ENCODE data around the gene CCDC187.

The CCDC187 gene

DNA sequence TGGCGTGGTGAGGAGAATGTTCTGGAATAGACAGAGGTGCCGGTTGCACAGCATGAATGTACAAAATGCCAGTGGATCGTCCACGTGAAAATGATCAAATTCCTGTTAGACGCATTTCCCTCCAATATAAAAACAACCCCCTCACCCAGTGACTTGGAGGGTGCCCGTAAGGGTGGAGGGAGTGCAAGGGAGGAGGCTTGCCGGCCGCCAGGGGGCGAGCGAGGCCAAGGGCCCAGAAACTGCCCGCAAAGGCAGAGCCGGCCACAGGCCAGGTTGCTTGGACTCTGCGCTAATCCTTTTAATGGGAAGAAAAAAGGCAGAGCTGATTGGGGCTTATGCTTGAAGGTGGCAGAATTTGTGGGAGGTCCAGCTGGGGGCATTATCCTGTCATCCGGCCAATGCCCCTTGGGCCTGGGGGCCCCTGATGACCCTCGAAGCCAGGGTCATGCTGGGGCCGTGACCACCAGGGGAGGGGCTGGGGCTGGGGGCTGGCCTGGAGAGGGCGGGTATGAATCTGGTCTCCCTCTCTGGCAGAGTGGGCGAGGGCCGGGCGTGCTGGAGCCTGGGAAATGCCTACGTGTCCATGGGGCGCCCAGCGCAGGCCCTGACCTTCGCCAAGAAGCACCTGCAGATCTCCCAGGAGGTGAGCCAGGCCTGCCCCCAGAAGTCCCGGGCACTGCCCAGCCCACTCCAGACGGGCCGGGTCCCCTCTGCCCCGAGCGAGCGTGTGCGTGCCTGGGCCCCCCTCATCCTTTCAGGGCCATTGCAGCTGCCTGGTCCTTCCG is 35.5 kb upstream of the CCDC187 start:
- DNase-seq, result no peak

- DNase-seq, result no peak
Measured at GRCh38 chr9:136338511-136338910, 34.6 kb upstream of the CCDC187 start.

GRCh38 chr9:136337416-136338395 is 33.8 kb upstream of the CCDC187 start:
- DNase-seq, result no peak

DNA sequence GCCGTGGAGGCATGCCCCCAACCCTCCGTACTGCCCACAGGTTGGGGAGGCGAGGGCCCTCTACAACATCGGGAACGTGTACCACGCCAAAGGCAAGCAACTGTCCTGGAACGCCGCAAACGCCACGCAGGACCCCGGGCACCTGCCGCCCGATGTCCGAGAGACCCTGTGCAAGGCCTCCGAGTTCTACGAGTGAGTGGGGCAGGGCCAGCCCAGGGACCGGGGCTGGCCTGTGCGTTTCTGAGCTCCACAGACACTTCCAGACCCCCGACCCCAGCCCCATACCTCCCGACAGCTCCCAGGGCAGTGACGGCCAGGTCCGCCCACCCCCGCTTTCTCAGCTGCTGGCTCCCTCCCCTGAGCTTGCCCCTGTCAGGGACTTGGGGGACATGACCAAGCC is 33.0 kb upstream of the CCDC187 start:
- DNase-seq, result no peak

DNA sequence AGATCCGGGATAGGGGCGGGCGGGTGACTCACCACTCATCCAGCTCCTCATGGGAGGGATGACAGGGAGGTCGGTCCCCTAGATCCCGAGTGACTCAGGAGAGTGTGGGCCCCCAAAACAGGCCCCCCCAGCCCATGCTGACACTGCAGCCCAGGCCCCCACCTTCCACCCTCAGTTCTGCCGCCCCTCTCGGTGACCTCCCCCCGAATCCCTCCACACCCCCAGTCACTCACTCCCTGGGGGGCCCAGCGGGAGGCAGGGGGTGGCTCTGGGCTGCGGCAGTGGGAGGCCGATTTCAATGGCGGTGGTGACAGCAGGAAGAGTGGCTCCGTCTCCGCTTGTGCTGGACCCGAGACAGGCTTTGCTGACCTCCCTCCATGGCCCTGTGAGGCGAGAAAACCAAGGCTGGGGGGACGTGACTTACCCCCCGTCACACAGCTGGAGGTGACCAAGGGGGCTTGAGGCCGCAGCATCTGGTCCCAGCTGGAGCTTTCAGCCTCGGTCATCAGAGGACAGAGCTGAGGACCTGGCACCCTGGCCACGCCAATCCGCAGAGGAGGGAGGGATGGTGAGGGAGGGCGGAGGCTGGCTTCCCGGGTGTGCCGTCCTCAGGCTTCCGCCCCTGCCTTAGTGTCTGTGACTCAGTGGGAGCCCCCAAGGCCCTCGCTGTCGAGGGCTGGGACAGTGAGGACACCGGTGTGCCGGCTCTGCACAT is 32.4 kb upstream of the CCDC187 start:
- no peak for DNase-seq

- DNase-seq, result no peak
Measured at GRCh38 chr9:136335296-136336155, 31.6 kb upstream of the CCDC187 start.

- no peak for DNase-seq
Measured at GRCh38 chr9:136334541-136334940, 30.6 kb upstream of the CCDC187 start.

- no peak for DNase-seq
Measured at GRCh38 chr9:136333486-136333885, 29.6 kb upstream of the CCDC187 start.

DNA sequence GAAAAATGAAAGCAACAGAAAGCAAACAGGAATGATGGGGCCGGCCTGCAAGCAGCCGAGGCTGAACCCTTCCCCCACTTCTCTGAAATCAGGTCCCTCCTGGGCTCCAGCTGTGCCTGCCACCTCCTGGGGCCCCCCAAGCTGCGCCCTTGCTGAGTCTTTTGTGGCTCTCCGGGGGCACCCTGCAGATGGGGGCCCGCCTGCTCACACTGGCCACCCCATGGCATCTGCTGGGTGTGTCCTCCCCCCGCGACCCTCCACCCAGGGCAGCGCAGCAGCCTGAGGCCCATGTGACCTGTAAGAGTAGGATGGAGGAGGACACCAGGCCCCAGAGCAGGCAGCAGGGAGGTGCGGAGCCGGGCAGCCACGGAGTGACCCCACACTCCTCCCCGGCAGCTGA is 29.2 kb upstream of the CCDC187 start:
- DNase-seq, result no peak

DNA sequence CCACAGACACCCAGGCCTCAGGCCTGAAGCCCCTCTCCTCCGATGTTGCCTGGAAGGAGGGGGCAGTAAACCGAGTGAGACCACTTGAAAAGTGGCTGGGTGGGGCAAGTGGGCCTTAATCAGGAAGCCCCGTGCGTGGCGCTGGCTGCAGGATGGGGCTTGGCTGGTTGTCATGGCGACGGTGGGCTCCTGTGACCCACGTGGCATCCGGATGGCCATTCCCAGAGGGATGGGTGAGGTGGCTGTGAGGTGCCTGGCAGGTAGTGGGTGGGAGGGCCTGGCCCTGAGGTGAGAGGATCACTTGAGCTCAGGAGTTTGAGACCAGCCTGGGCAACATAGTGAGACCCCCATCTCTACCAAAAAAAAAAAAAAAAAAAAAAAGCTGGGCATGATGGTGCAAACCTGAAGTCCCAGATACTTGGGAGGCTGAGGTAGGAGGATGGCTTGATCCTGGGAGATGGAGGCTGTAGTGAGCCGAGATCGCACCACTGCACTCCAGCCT is 28.6 kb upstream of the CCDC187 start:
- no peak for DNase-seq

GRCh38 chr9:136331556-136332481 is 27.9 kb upstream of the CCDC187 start:
- no peak for DNase-seq

DNA sequence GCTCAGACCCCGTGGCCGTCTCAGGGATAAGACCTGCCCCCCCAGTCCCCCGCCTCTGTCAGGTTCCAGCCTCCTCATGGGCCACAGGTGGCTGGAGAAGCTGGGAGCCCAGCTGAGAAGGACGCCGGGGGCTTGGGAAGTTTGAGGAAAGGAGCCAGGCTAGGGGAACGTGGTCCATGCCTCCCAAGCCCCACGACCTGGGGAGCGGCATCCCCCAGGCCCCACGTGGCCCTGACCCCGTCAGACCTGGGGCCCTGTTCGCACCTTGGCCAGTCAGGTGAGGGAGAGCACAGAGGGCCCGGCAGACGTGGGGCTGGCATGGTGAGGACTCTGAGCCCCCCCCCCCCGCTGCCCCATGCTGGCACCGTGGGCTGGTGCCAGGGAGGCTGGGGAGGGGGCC is 27.1 kb upstream of the CCDC187 start:
- no peak for DNase-seq

DNA sequence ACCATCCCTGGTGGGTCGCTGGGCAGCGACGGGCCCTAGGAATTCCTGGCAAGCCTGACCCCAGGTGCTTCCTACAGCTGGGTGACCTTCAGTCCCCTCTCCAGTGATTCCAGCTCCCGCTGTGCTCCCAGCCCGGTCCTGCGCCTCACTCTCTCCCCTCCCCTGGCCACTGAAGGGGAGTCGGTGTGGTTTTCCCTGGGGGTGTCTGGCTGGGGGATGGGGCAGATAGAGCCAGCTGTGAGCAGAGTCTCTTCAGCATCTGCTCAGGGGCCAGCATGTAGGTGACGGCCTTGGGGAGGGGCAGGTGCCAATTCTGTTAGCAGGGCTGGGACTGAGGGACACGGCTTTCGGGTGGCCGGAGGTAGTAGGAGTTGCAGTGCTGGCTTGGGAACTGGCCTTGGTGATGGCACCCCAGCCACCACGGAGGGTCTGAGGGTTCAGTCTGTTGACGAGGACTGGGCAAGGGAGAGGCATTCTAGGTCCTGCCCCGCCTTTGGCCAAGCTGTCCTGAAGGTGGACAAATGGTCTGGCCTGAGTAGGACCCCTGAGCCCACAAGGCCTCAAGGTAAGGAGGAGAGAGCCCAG is 26.6 kb upstream of the CCDC187 start:
- no peak for DNase-seq

DNA sequence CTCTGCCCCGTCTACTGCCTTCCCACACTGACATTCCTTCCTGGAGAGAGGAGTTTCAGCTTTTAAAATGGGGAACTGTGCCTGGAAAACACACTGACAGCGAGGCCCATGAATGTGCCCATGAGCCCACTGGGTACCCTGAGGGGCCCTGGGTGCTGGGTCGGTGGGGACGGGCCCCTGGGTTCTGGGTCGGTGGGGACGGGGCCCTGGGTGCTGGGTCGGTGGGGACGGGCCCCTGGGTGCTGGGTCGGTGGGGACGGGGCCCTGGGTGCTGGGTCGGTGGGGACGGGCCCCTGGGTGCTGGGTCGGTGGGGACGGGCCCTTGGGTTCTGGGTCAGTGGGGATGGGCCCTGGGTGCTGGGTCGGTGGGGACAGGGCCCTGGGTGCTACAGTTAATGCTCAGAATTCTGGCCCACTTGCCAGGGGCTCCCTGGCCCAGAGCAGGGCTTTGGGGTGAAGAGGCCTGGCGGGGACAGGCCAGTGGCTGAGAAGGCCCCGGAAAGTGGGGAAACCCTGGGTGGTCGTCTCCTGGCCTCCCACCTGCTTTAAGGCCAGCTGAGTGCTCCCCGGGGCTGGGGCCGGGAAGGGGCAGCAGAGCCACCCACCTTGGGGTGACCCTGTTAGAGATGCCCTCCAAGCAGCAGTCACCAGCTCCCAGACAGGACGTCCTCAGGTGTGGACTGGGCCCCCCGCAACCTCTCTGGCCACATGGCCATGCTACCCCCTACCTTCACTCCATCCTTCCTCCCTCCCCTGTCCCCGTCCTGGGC is 25.9 kb upstream of the CCDC187 start:
- no peak for DNase-seq

GRCh38 chr9:136329211-136329627 is 25.3 kb upstream of the CCDC187 start:
- DNase-seq, result no peak

DNA sequence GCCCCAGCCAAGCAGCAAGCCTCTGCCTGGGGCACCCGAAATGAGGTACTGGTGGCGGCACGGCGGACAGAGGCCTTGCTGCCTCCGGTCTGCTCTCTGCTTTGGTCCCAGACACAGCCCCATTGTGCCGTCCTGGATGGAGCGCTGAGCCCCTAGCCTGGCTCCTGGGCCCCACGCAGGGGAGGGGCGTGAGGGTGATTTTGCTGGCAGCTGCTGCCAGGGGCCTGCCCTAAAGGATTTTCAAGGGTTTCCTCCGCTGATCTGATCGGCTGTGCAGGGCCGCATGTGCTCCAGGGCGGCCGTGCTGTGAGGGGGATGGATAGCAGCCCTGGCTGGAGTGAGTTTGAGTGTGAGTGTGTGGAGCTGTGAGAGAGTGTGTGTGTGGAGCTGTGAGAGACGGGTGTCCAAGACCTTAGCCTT is 24.7 kb upstream of the CCDC187 start:
- no peak for DNase-seq

GRCh38 chr9:136328011-136328621 is 24.2 kb upstream of the CCDC187 start:
- DNase-seq, result no peak

DNA sequence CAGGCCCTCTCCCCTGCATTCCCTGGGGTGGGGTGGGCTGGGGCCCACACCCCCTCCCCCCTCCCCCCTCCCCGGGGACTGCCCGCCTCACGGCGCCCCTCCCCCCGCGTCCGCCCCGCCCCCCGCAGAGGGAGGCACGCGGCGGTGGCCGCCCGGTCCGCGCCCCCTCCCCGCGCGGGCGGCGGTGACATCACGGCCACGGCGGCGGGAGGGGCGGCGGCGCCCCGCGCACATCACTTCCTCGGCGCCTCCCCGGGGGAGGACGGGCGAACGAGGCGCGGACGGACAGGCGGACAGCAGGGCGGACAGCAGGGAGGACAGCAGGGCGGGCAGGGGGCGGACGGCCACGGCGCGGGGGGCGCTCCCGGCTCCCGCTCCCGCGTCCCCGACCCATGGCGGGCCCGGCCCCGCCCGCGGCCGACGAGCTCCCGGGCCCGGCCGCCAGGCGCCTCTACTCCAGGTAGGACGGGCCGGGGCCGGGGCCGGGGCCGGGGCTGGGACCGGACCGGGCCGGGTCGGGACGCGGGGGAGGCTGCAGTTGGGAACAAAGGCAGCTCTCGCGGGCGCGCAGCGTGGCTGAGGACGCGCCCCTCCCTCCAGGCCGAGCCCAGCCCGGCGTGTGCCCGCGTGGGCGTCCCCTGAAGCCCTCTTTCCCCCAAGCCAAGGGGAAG is 23.5 kb upstream of the CCDC187 start, which contains the start of gene GPSM1:
Gene GPSM1, plus strand, starts transcription at position 236 of the 671 bp plus-strand sequence. Its CDS starts 157 bp downstream, at position 393.
- no peak for DNase-seq
